Nephron (organoid): ENCODE measurements around the gene CRTC1.
A peak's percentile ranks its signal among the peaks of the same experiment; 100 is the strongest.

Experiments used
- H3K27ac Mint-ChIP-seq, 3 experiments: 2 replicates each; pipeline ENCODE4 v1.8.0; 2020; ENCODE audit warnings: mixed read lengths in 3 of 3, mild to moderate bottlenecking in 2 of 3, moderate library complexity in 1 of 3
- H3K27me3 Mint-ChIP-seq: 2 replicates; pipeline ENCODE4 v1.8.0; 2021; ENCODE audit warnings: low read depth, mild to moderate bottlenecking, moderate library complexity, mixed read lengths
- H3K36me3 Mint-ChIP-seq: 2 replicates; pipeline ENCODE4 v1.8.0; 2020; ENCODE audit warnings: low read depth, mixed read lengths
- H3K4me1 Mint-ChIP-seq: 2 replicates; pipeline ENCODE4 v1.8.0; 2020; ENCODE audit warnings: mixed read lengths
- H3K4me3 Mint-ChIP-seq, 3 experiments: 2 replicates each; pipeline ENCODE4 v1.8.0; 2020; ENCODE audit warnings: mild to moderate bottlenecking in 3 of 3, mixed read lengths in 3 of 3, moderate library complexity in 2 of 3
- H3K9me3 Mint-ChIP-seq: 2 replicates; pipeline ENCODE4 v1.8.0; 2020; ENCODE audit warnings: mixed read lengths
- CTCF ChIP-seq, 3 experiments: fragments of 200-600 bp; sonication (generic); IDR thresholded peaks; one replicate each; pipeline ENCODE4 v1.5.0; 2021; ENCODE audit warnings: antibody characterized with exemption in 3 of 3; ENCODE audit not compliant: unreplicated experiment in 3 of 3

Gene CRTC1

GRCh38 chr19:18750295-18750970 is 67.0 kb downstream of the CRTC1 start:
- Mint-ChIP-seq H3K27me3 (no peaks in the 10 kb centered on the region), H3K36me3 (peaks cover 21% of the 10 kb centered on the region), H3K4me3 (no peak overlapping the region), H3K27ac (peak overlapping the region in 2 of 3 experiments; percentile 14 to 36), H3K4me1 (peaks cover 19% of the 10 kb centered on the region), H3K9me3 (no peaks in the 10 kb centered on the region)
- TF ChIP-seq CTCF (IDR thresholded peaks at IDR 0.05; ENCODE audit: unreplicated experiment in 3 of 3): no peak

- no peak for TF ChIP-seq CTCF (IDR thresholded peaks at IDR 0.05; ENCODE audit: unreplicated experiment in 3 of 3)
- Mint-ChIP-seq H3K27ac (no peak overlapping the region), H3K36me3 (peaks cover 21% of the 10 kb centered on the region), H3K9me3 (no peaks in the 10 kb centered on the region), H3K27me3 (no peaks in the 10 kb centered on the region), H3K4me1 (peaks cover 19% of the 10 kb centered on the region), H3K4me3 (no peak overlapping the region)
Measured at GRCh38 chr19:18751571-18751970, 68.1 kb downstream of the CRTC1 start.

GRCh38 chr19:18754501-18754900 is 71.0 kb downstream of the CRTC1 start:
- Mint-ChIP-seq H3K4me1 (peaks cover 13% of the 10 kb centered on the region), H3K9me3 (no peaks in the 10 kb centered on the region), H3K27ac (no peak overlapping the region), H3K36me3 (peaks cover 21% of the 10 kb centered on the region), H3K4me3 (no peak overlapping the region), H3K27me3 (no peaks in the 10 kb centered on the region)
- TF ChIP-seq CTCF (IDR thresholded peaks at IDR 0.05; ENCODE audit: unreplicated experiment in 3 of 3): no peak

- peaks cover 14% of the 10 kb centered on the region for H3K36me3 Mint-ChIP-seq
- no peaks in the 10 kb centered on the region for H3K9me3 Mint-ChIP-seq
- no peaks in the 10 kb centered on the region for H3K27me3 Mint-ChIP-seq
- H3K27ac Mint-ChIP-seq: no peak overlapping the region
- H3K4me3 Mint-ChIP-seq: no peak overlapping the region
- H3K4me1 Mint-ChIP-seq: peaks cover 5% of the 10 kb centered on the region
- no peak for TF ChIP-seq CTCF (IDR thresholded peaks at IDR 0.05; ENCODE audit: unreplicated experiment in 3 of 3)
Measured at GRCh38 chr19:18756896-18757295, 73.4 kb downstream of the CRTC1 start.

GRCh38 chr19:18759304-18759994 is 76.0 kb downstream of the CRTC1 start:
- peaks cover 13% of the 10 kb centered on the region for H3K4me1 Mint-ChIP-seq
- H3K4me3 Mint-ChIP-seq: no peak overlapping the region
- no peaks in the 10 kb centered on the region for H3K9me3 Mint-ChIP-seq
- no peaks in the 10 kb centered on the region for H3K27me3 Mint-ChIP-seq
- H3K36me3 Mint-ChIP-seq: peaks cover 3% of the 10 kb centered on the region
- no peak overlapping the region for H3K27ac Mint-ChIP-seq
- TF ChIP-seq CTCF (IDR thresholded peaks at IDR 0.05; ENCODE audit: unreplicated experiment in 3 of 3): no peak

GRCh38 chr19:18759995-18760426 is 76.5 kb downstream of the CRTC1 start:
- peaks cover 13% of the 10 kb centered on the region for H3K4me1 Mint-ChIP-seq

More at GRCh38 chr19:18759995-18760426, 76.5 kb downstream of the CRTC1 start:
- H3K4me3 Mint-ChIP-seq: no peak overlapping the region
- H3K27me3 Mint-ChIP-seq: no peaks in the 10 kb centered on the region
- H3K36me3 Mint-ChIP-seq: no peaks in the 10 kb centered on the region
- TF ChIP-seq CTCF (IDR thresholded peaks at IDR 0.05; ENCODE audit: unreplicated experiment in 3 of 3): no peak
- H3K9me3 Mint-ChIP-seq: no peaks in the 10 kb centered on the region
- no peak overlapping the region for H3K27ac Mint-ChIP-seq
